Liver (tissue), 9 donors: Measurements from ENCODE around the gene DMD. TPM values are rescaled to one million over a fixed set of nuclear protein-coding genes. Genes with fewer than 3 reads are reported as not detected.

Experiments
- DNase-seq: peaks from one replicate; pipeline ENCODE4 v3.0.0-alpha.2; 2017; ENCODE audit warnings: low spot score
- H3K27ac ChIP-seq, 2 donors: one replicate each; pipeline ENCODE4 v1.7.0; 2013; ENCODE audit warnings: inconsistent platforms in 2 of 2, low read length in 2 of 2, control low read depth in 1 of 2, low read depth in 1 of 2, mild to moderate bottlenecking in 1 of 2
- H3K27me3 ChIP-seq, 4 donors: one replicate each; pipeline versions ENCODE4 v1.6.1 to v1.7.0; 2013; ENCODE audit warnings: low read length in 3 of 4, inconsistent platforms in 1 of 4, mild to moderate bottlenecking in 1 of 4, moderate library complexity in 1 of 4; ENCODE audit not compliant: control insufficient read depth in 4 of 4, insufficient read depth in 4 of 4
- H3K36me3 ChIP-seq, 4 donors: one replicate each; pipeline versions ENCODE4 v1.6.1 to v1.7.0; 2013; ENCODE audit warnings: low read length in 3 of 4, mild to moderate bottlenecking in 3 of 4, low read depth in 1 of 4, moderate library complexity in 1 of 4; ENCODE audit not compliant: control insufficient read depth in 4 of 4, insufficient read depth in 3 of 4
- H3K4me1 ChIP-seq, 4 donors: one replicate each; pipeline versions ENCODE4 v1.6.1 to v1.7.0; 2013; ENCODE audit warnings: low read length in 3 of 4, mild to moderate bottlenecking in 3 of 4, moderate library complexity in 1 of 4; ENCODE audit not compliant: control insufficient read depth in 4 of 4, insufficient read depth in 4 of 4
- H3K4me3 ChIP-seq, 3 donors: one replicate each; pipeline versions ENCODE4 v1.6.1 to v1.7.0; 2013; ENCODE audit warnings: low read length in 3 of 3, control low read depth in 1 of 3, low read depth in 1 of 3, mild to moderate bottlenecking in 1 of 3
- H3K9ac ChIP-seq, 2 donors: one replicate each; pipeline ENCODE4 v1.7.0; 2013; ENCODE audit warnings: low read length in 2 of 2, mild to moderate bottlenecking in 2 of 2, moderate library complexity in 2 of 2, control low read depth in 1 of 2, low read depth in 1 of 2
- H3K9me3 ChIP-seq, 4 donors: one replicate each; pipeline versions ENCODE4 v1.6.1 to v1.7.0; 2013; ENCODE audit warnings: low read length in 3 of 4; ENCODE audit not compliant: control insufficient read depth in 4 of 4
- ATF3 ChIP-seq: IDR thresholded peaks from 2 replicates; pipeline ENCODE4 v1.6.1; 2016; ENCODE audit warnings: antibody characterized with exemption
- CTCF ChIP-seq: fragments of 150-350 bp; IDR thresholded peaks from 2 replicates; pipeline ENCODE4 v1.5.1; 2017; ENCODE audit warnings: improper control_type of control experiment, low read depth, low read length; ENCODE audit not compliant: missing input control
- EGR1 ChIP-seq, 2 donors: IDR thresholded peaks; 2 replicates each; pipeline ENCODE4 v1.6.1; 2016 to 2018; ENCODE audit warnings: antibody characterized with exemption in 2 of 2, low read depth in 2 of 2
- FOXA1 ChIP-seq: IDR thresholded peaks from 2 replicates; pipeline ENCODE4 v1.6.1; 2016; ENCODE audit warnings: antibody characterized with exemption
- FOXA2 ChIP-seq: IDR thresholded peaks from 2 replicates; pipeline ENCODE4 v1.6.1; 2016; ENCODE audit warnings: antibody characterized with exemption
- GABPA ChIP-seq, 2 donors: IDR thresholded peaks in 1 of 2; conservative IDR thresholded peaks in 1 of 2; 2 replicates each; pipeline ENCODE4 v1.6.1; 2016; ENCODE audit warnings: antibody characterized with exemption in 2 of 2, mild to moderate bottlenecking in 1 of 2, moderate library complexity in 1 of 2
- HNF4A ChIP-seq, 2 donors: conservative IDR thresholded peaks; 2 replicates each; pipeline ENCODE4 v1.6.1; 2016; ENCODE audit warnings: antibody characterized with exemption in 2 of 2, mild to moderate bottlenecking in 2 of 2
- HNF4G ChIP-seq: IDR thresholded peaks from 2 replicates; pipeline ENCODE4 v1.6.1; 2016; ENCODE audit warnings: antibody characterized with exemption
- JUND ChIP-seq, 2 donors: IDR thresholded peaks; 2 replicates each; pipeline ENCODE4 v1.6.1; 2016; ENCODE audit warnings: antibody characterized with exemption in 2 of 2
- MAX ChIP-seq: IDR thresholded peaks from 2 replicates; pipeline ENCODE4 v1.6.1; 2016; ENCODE audit warnings: antibody characterized with exemption
- NR2F2 ChIP-seq: IDR thresholded peaks from 2 replicates; pipeline ENCODE4 v1.6.1; 2016; ENCODE audit warnings: antibody characterized with exemption
- RAD21 ChIP-seq, 2 donors: IDR thresholded peaks; 2 replicates each; pipeline ENCODE4 v1.6.1; 2016; ENCODE audit warnings: antibody characterized with exemption in 2 of 2, mild to moderate bottlenecking in 2 of 2
- REST ChIP-seq: IDR thresholded peaks from 2 replicates; pipeline ENCODE4 v1.6.1; 2016; ENCODE audit warnings: antibody characterized with exemption, mild to moderate bottlenecking
- RXRA ChIP-seq, 2 donors: IDR thresholded peaks; 2 replicates each; pipeline ENCODE4 v1.6.1; 2017 to 2018; ENCODE audit warnings: antibody characterized with exemption in 2 of 2, mild to moderate bottlenecking in 1 of 2
- SP1 ChIP-seq: IDR thresholded peaks from 2 replicates; pipeline ENCODE4 v1.6.1; 2018; ENCODE audit warnings: antibody characterized with exemption, mild to moderate bottlenecking
- TAF1 ChIP-seq: conservative IDR thresholded peaks from 2 replicates; pipeline ENCODE4 v1.6.1; 2016; ENCODE audit warnings: antibody characterized with exemption, mild to moderate bottlenecking
- YY1 ChIP-seq: IDR thresholded peaks from 2 replicates; pipeline ENCODE4 v1.6.1; 2016; ENCODE audit warnings: antibody characterized with exemption, mild to moderate bottlenecking
- ZBTB33 ChIP-seq: IDR thresholded peaks from 2 replicates; pipeline ENCODE4 v1.6.1; 2016; ENCODE audit warnings: antibody characterized with exemption
- WGBS: extraction: QIAGEN DNeasy Blood & Tissue Kit; methylation state at CpG from one replicate; pipeline ENCODE4 v1.1.7; 2013; 5-methylcytosine and 5-hydroxymethylcytosine counted together
- polyA plus RNA-seq, 2 donors: library from polyadenylated mRNA; stranded (reverse) in 1 of 2; unstranded in 1 of 2; fragments of 200-250 nt in 1 of 2; fragments of >200 nt in 1 of 2; fragmentation: Nextera tagmentation in 1 of 2; extraction: Ambion mirVana in 1 of 2; gene quantifications; one replicate each; pipeline versions ENCODE4 v1.2.1 to v1.2.3, GENCODE V29; 2013 to 2015
- total RNA-seq, 2 donors: library from RNA; depleted of rRNA; stranded (reverse); fragments of >200 nt; gene quantifications; one replicate each; pipeline ENCODE4 v1.2.3, GENCODE V29; 2014
- donor health status: healthy.
- donor health status: healthy.
- donor health status: healthy.
- donor health status: healthy.
- donor health status: healthy.

The DMD gene
- total and polyA plus RNA-seq, 4 donors = 14.6 to 61.9 (median 23.9) TPM

GRCh38 chrX:33045245-33045644 is 166.1 kb downstream of the DMD start:
- TF ChIP-seq ZBTB33 = no peak
- TF ChIP-seq FOXA1 = no peak
- no peak for TF ChIP-seq MAX
- TF ChIP-seq TAF1 = no peak
- no peak for TF ChIP-seq YY1
- TF ChIP-seq NR2F2 = no peak
- no peak for TF ChIP-seq RAD21 (IDR thresholded peaks at IDR 0.05)
- TF ChIP-seq CTCF = no peak
- no peak for TF ChIP-seq SP1
- no peak for TF ChIP-seq HNF4A (conservative IDR thresholded peaks at IDR 0.05)
- TF ChIP-seq JUND (IDR thresholded peaks at IDR 0.05) = no peak
- TF ChIP-seq GABPA (IDR thresholded peaks at IDR 0.05 in 1 of 2, conservative IDR thresholded peaks at IDR 0.05 in 1 of 2) = no peak
- no peak for TF ChIP-seq REST
- TF ChIP-seq RXRA (IDR thresholded peaks at IDR 0.05) = no peak
- no peak for TF ChIP-seq ATF3
- TF ChIP-seq EGR1 (IDR thresholded peaks at IDR 0.05; ENCODE audit: low read depth in 2 of 2) = no peak
- TF ChIP-seq HNF4G = no peak
- TF ChIP-seq FOXA2 = no peak
- no peaks in the 10 kb centered on the region for H3K36me3 ChIP-seq
- WGBS = 53% methylated on average over 3 of the region's 3 CpGs
- no peak for DNase-seq
- H3K4me1 ChIP-seq = no peaks in the 10 kb centered on the region
- no peaks in the 10 kb centered on the region for H3K27me3 ChIP-seq
- no peaks in the 10 kb centered on the region for H3K9me3 ChIP-seq
- no peak overlapping the region for H3K27ac ChIP-seq
- no peak overlapping the region for H3K4me3 ChIP-seq
- no peak overlapping the region for H3K9ac ChIP-seq
